ENCODE results near the gene ARF1. TPM values are rescaled to one million over a fixed set of nuclear protein-coding genes. Genes with fewer than 3 reads are reported as not detected.

Gene ARF1
- total and polyA plus RNA-seq, 2 of the 8 experiments (the other 6 are each of a cell fraction or from before 2014, with no cell fraction given), result 265 to 471 TPM

DNA sequence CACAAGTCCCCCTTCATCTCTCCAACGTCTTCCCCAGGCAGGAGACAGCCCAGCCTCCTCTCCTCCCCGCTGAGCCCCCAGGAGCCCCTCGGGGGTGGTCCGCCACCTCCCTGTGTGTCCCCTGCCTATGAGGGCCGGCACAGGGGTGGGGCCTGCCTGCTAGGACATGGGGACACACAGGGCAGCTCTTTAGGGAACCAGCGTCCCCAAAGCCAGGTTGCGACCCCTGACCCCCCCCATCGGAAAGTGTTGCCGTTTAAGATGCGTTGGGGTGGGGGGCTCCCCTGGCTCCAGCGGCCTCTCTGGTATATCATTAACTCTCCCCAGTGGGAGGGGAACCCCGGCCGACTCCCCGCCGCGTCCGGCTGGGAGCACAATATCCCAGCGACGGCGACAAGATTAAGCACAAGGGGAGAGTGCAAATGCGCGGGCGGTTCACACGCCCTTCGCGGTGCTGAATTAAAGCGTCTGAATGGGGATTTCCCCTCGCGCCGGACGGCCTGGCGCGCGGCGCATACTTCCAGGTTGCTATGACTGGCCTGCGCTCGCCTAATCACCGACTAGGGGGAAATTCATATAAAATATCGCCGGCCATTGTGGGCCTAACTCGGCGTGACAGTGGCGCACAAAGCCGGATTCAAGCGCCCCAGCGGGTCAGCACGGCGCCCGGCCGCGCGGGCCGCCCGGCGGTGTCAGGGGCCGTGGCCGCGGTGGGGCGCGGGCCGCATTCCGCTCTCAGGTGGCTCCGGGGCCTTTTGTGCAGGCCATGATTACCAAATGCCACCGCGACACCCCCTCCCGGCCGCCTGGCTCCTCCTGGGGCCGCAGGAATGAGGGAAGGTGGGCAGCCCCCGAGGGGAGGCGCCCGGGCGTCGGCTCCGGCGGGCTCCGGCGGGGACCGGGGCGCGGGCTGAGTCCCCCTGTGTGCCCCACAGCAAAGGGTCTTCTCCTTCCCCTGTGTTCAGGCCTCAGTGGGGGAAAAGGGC is 44.8 kb upstream of the ARF1 start:
- no peak overlapping the region for H2BK12ac ChIP-seq (ENCODE audit: low read depth, low read length)
- no peak overlapping the region for H3K4ac ChIP-seq (replicated peaks; ENCODE audit: insufficient read length, low read depth, low read length)
- WGBS, 2 experiments (ENCODE audit: extremely low coverage in 1 of 2, insufficient coverage in 1 of 2, insufficient read length in 1 of 2, insufficient replicate concordance in 2 of 2, low coverage in 1 of 2, low lambda C conversion rate in 2 of 2, missing lambda C conversion rate in 1 of 2), result 4% methylated on average over 74 of the region's 80 CpGs; no CpG with 5 or more reads in 1 of the 2 experiments
- H4K8ac ChIP-seq (ENCODE audit: extremely low read depth, insufficient read depth, low read length), result peak overlapping the region; percentile 91
- H3K4me3 ChIP-seq (ENCODE audit: extremely low read depth in 1 of 4, insufficient read depth in 2 of 4, low read depth in 3 of 4, low read length in 4 of 4), result peak overlapping the region; percentile 25 to 62 (median 40)
- H3K23ac ChIP-seq (ENCODE audit: insufficient read length), result no peak overlapping the region
- peak overlapping the region; percentile 11 for H4K91ac ChIP-seq (replicated peaks; ENCODE audit: insufficient read length, low read length)
- no peaks in the 10 kb centered on the region for H3K9me3 ChIP-seq (ENCODE audit: insufficient read depth in 2 of 2, low read depth in 1 of 2, low read length in 1 of 2)
- H2BK5ac ChIP-seq (ENCODE audit: low read depth, low read length), result no peak overlapping the region; the same call in 1 of the 2 replicates
- H3K9ac ChIP-seq (replicated peaks in 1 of 4; ENCODE audit: extremely low read depth in 1 of 4, low read depth in 3 of 4, low read length in 3 of 4), result peak overlapping the region in 2 of 4 experiments; percentile 20 to 35; a peak in 2 of 7 replicates
- peak overlapping the region; percentile 19 for H3K18ac ChIP-seq (ENCODE audit: extremely low read depth, low read length)
- H3K27ac ChIP-seq (ENCODE audit: low read depth, low read length), result no peak overlapping the region
- ChIA-PET CTCF (ENCODE audit: partially characterized antibody) (no interaction called here), POLR2A (ENCODE audit: partially characterized antibody) (no interaction called here)
- no peak overlapping the region for H3K56ac ChIP-seq (replicated peaks; ENCODE audit: insufficient read length, low read depth, low read length)
- H2BK20ac ChIP-seq (ENCODE audit: low read length), result peak overlapping the region; percentile 32; the same call in 1 of the 2 replicates
- peaks cover 0 to 5% of the 10 kb centered on the region in 2 experiments for H4K20me1 ChIP-seq (replicated peaks in 1 of 2; ENCODE audit: control insufficient read depth in 1 of 2, insufficient read depth in 2 of 2, low read length in 2 of 2)
- no peak for FAIRE-seq
- H4K5ac ChIP-seq (ENCODE audit: insufficient read length, low read depth, low read length), result no peak overlapping the region
- peak in 1 of 2 experiments; percentile 62 for DNase-seq (ENCODE audit: low read depth in 1 of 2, low spot score in 2 of 2)
- peaks cover 10 to 53% (median 43%) of the 10 kb centered on the region in 4 experiments for H3K27me3 ChIP-seq (replicated peaks in 1 of 4; ENCODE audit: control insufficient read depth in 3 of 4, extremely low read depth in 1 of 4, insufficient read depth in 3 of 4, low read length in 3 of 4)
- no peaks in the 10 kb centered on the region for H3K36me3 ChIP-seq (ENCODE audit: control insufficient read depth in 2 of 4, insufficient read depth in 4 of 4, low read length in 3 of 4)
- peak overlapping the region; percentile 87; the same call in 1 of the 2 replicates for H2AFZ ChIP-seq (ENCODE audit: low read length)
- H2BK15ac ChIP-seq (ENCODE audit: low read length), result no peak overlapping the region; the same call in 1 of the 2 replicates
- no peaks in the 10 kb centered on the region for H3K79me2 ChIP-seq (ENCODE audit: control insufficient read depth in 1 of 2, insufficient read depth in 2 of 2, low read length in 2 of 2)
- peaks cover 15% of the 10 kb centered on the region; the same call in 1 of the 2 replicates for H3K23me2 ChIP-seq (ENCODE audit: low read depth, low read length)
- peaks cover 0 to 13% (median 7%) of the 10 kb centered on the region in 4 experiments; a peak in 6 of 7 replicates for H3K4me1 ChIP-seq (replicated peaks in 1 of 4; ENCODE audit: control insufficient read depth in 3 of 4, insufficient read depth in 4 of 4, low read length in 3 of 4)
- no peaks in the 10 kb centered on the region for H3K79me1 ChIP-seq (ENCODE audit: low read depth, low read length)
- H3K14ac ChIP-seq (ENCODE audit: insufficient read length), result no peak overlapping the region
- H2AK5ac ChIP-seq (ENCODE audit: low read depth, low read length), result no peak overlapping the region
- peak overlapping the region; percentile 64 to 72 for H3K4me2 ChIP-seq (ENCODE audit: insufficient read depth in 1 of 2, low read depth in 2 of 2, low read length in 2 of 2)
- H2BK120ac ChIP-seq (replicated peaks; ENCODE audit: low read depth, low read length), result no peak overlapping the region
- TF ChIP-seq EGR1 (IDR thresholded peaks at IDR 0.05; ENCODE audit: borderline replicate concordance, low read depth, low read length) (0 out of 2 replicates have a peak, but pooled peaks have one; percentile 8), ASH2L (IDR thresholded peaks at IDR 0.05; ENCODE audit: low read length) (peak; percentile 33), SUZ12 (IDR thresholded peaks at IDR 0.05; ENCODE audit: low read length) (peak; percentile 78), TBP (IDR thresholded peaks at IDR 0.05; ENCODE audit: low read depth, low read length) (0 out of 2 replicates have a peak, but pooled peaks have one; percentile 11), POLR2AphosphoS5 (IDR thresholded peaks at IDR 0.05; ENCODE audit: low read depth, low read length) (no peak), EZH2 (IDR thresholded peaks at IDR 0.05; ENCODE audit: low read depth, low read length, severe bottlenecking) (peak; percentile 76), GTF2F1 (IDR thresholded peaks at IDR 0.05; ENCODE audit: borderline replicate concordance, low read depth, low read length) (no peak)
- TF ChIP-seq, protein P1, sequence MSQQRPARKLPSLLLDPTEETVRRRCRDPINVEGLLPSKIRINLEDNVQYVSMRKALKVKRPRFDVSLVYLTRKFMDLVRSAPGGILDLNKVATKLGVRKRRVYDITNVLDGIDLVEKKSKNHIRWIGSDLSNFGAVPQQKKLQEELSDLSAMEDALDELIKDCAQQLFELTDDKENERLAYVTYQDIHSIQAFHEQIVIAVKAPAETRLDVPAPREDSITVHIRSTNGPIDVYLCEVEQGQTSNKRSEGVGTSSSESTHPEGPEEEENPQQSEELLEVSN (IDR thresholded peaks at IDR 0.05), result peak; percentile 51
- TF ChIP-seq, protein P2, sequence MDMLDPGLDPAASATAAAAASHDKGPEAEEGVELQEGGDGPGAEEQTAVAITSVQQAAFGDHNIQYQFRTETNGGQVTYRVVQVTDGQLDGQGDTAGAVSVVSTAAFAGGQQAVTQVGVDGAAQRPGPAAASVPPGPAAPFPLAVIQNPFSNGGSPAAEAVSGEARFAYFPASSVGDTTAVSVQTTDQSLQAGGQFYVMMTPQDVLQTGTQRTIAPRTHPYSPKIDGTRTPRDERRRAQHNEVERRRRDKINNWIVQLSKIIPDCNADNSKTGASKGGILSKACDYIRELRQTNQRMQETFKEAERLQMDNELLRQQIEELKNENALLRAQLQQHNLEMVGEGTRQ (IDR thresholded peaks at IDR 0.05; ENCODE audit: low read length), result no peak
